WTC11 (cell line): Measurements from ENCODE around the gene RTKN.

Experiments
- CTCF ChIP-seq: fragments of 200-600 bp; IDR thresholded peaks from 2 replicates; pipeline ENCODE4 v1.8.0; 2022; ENCODE audit warnings: antibody characterized with exemption
- NR1H2 ChIP-seq: sonication (generic); formaldehyde crosslinking; IDR thresholded peaks from 2 replicates; pipeline ENCODE4 v1.9.0; 2021; ENCODE audit warnings: mild to moderate bottlenecking, moderate library complexity, missing genetic modification reagents
- TF ChIP-seq, protein P1 (sequence below): sonication (generic); formaldehyde crosslinking; IDR thresholded peaks from 2 replicates; pipeline ENCODE4 v1.8.1; 2022; ENCODE audit warnings: low read depth, missing genetic modification reagents, borderline replicate concordance
- TF ChIP-seq, protein P2 (sequence below): sonication (generic); formaldehyde crosslinking; IDR thresholded peaks from 2 replicates; pipeline ENCODE4 v1.8.0; 2022; ENCODE audit warnings: mild to moderate bottlenecking, missing genetic modification reagents

- TF ChIP-seq NR1H2 (no peak), CTCF (no peak)
- TF ChIP-seq, protein P1, sequence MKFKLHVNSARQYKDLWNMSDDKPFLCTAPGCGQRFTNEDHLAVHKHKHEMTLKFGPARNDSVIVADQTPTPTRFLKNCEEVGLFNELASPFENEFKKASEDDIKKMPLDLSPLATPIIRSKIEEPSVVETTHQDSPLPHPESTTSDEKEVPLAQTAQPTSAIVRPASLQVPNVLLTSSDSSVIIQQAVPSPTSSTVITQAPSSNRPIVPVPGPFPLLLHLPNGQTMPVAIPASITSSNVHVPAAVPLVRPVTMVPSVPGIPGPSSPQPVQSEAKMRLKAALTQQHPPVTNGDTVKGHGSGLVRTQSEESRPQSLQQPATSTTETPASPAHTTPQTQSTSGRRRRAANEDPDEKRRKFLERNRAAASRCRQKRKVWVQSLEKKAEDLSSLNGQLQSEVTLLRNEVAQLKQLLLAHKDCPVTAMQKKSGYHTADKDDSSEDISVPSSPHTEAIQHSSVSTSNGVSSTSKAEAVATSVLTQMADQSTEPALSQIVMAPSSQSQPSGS = no peak
- TF ChIP-seq, protein P2, sequence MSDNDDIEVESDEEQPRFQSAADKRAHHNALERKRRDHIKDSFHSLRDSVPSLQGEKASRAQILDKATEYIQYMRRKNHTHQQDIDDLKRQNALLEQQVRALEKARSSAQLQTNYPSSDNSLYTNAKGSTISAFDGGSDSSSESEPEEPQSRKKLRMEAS (CRISPR knock-in tag) = no peak
Measured at GRCh38 chr2:74420006-74420405, 21.7 kb downstream of the RTKN start.
